GM23338 (cell line): Measurements from ENCODE around the gene ONECUT3.

Experiments used
- EZH2 ChIP-seq: fragments of 200-600 bp; sonication (generic); IDR thresholded peaks from one replicate; pipeline ENCODE4 v1.8.0; 2017; ENCODE audit warnings: antibody characterized with exemption, mild to moderate bottlenecking, low read depth; ENCODE audit not compliant: unreplicated experiment
- EZH2phosphoT487 ChIP-seq: fragments of 200-600 bp; sonication (generic); IDR thresholded peaks from one replicate; pipeline ENCODE4 v1.8.1; 2018; ENCODE audit warnings: antibody characterized with exemption; ENCODE audit not compliant: unreplicated experiment
- JUNB ChIP-seq: IDR thresholded peaks from one replicate; pipeline ENCODE4 v1.6.1; 2016; ENCODE audit warnings: antibody characterized with exemption; ENCODE audit not compliant: unreplicated experiment
- POLR2AphosphoS5 ChIP-seq: IDR thresholded peaks from 2 replicates; pipeline ENCODE4 v1.6.1; 2016; ENCODE audit warnings: antibody characterized with exemption, low read depth
- TF ChIP-seq, protein P1 (sequence below), 2 experiments: fragments of 200-600 bp in 1 of 2; sonication (generic) in 1 of 2; conservative IDR thresholded peaks; 2 replicates each; pipeline versions ENCODE4 v1.5.1 to v1.6.1; 2016 to 2017; ENCODE audit warnings: antibody characterized with exemption in 2 of 2, low read depth in 2 of 2, mild to moderate bottlenecking in 2 of 2, moderate library complexity in 1 of 2
- TF ChIP-seq, protein P2 (sequence below): IDR thresholded peaks from one replicate; pipeline ENCODE4 v1.6.1; 2018; ENCODE audit warnings: antibody characterized with exemption; ENCODE audit not compliant: unreplicated experiment

DNA sequence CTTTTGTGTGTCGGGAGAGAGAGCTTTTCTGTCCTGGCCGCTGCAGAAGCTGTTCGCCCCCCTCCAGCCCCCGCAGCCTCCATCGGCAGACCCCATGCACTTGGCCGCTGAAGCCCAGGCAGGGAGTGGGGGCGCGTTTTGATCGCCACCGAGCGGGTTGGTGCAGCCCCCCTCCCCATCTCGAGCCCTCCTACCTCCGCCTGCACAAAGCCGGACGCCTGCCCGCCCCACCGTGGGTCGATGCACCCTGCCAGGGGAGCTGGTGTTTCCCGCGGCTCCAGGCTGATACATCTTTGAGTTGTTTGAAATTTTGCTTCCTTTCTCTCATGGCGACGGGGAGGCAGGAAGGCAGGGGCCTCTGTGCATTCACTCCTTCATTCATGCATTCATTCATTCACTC, 16.4 kb upstream of the ONECUT3 start:
- TF ChIP-seq, protein P1, sequence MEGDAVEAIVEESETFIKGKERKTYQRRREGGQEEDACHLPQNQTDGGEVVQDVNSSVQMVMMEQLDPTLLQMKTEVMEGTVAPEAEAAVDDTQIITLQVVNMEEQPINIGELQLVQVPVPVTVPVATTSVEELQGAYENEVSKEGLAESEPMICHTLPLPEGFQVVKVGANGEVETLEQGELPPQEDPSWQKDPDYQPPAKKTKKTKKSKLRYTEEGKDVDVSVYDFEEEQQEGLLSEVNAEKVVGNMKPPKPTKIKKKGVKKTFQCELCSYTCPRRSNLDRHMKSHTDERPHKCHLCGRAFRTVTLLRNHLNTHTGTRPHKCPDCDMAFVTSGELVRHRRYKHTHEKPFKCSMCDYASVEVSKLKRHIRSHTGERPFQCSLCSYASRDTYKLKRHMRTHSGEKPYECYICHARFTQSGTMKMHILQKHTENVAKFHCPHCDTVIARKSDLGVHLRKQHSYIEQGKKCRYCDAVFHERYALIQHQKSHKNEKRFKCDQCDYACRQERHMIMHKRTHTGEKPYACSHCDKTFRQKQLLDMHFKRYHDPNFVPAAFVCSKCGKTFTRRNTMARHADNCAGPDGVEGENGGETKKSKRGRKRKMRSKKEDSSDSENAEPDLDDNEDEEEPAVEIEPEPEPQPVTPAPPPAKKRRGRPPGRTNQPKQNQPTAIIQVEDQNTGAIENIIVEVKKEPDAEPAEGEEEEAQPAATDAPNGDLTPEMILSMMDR (conservative IDR thresholded peaks at IDR 0.05; ENCODE audit: low read depth in 2 of 2): no peak
- no peak for TF ChIP-seq JUNB
- TF ChIP-seq POLR2AphosphoS5: no peak
- no peak for TF ChIP-seq EZH2
- no peak for TF ChIP-seq EZH2phosphoT487
- TF ChIP-seq, protein P2, sequence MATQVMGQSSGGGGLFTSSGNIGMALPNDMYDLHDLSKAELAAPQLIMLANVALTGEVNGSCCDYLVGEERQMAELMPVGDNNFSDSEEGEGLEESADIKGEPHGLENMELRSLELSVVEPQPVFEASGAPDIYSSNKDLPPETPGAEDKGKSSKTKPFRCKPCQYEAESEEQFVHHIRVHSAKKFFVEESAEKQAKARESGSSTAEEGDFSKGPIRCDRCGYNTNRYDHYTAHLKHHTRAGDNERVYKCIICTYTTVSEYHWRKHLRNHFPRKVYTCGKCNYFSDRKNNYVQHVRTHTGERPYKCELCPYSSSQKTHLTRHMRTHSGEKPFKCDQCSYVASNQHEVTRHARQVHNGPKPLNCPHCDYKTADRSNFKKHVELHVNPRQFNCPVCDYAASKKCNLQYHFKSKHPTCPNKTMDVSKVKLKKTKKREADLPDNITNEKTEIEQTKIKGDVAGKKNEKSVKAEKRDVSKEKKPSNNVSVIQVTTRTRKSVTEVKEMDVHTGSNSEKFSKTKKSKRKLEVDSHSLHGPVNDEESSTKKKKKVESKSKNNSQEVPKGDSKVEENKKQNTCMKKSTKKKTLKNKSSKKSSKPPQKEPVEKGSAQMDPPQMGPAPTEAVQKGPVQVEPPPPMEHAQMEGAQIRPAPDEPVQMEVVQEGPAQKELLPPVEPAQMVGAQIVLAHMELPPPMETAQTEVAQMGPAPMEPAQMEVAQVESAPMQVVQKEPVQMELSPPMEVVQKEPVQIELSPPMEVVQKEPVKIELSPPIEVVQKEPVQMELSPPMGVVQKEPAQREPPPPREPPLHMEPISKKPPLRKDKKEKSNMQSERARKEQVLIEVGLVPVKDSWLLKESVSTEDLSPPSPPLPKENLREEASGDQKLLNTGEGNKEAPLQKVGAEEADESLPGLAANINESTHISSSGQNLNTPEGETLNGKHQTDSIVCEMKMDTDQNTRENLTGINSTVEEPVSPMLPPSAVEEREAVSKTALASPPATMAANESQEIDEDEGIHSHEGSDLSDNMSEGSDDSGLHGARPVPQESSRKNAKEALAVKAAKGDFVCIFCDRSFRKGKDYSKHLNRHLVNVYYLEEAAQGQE: no peak
